Thyroid gland (tissue), 4 donors: Measurements from ENCODE around the gene PACSIN1. TPM values are rescaled to one million over a fixed set of nuclear protein-coding genes. Genes with fewer than 3 reads are reported as not detected.

Experiments used
- DNase-seq, 2 donors: peaks; one replicate each; pipeline ENCODE4 v3.0.0-alpha.2; 2019
- H3K27ac ChIP-seq, 3 donors: fragments of 200-600 bp; sonication (generic); 1 replicate in 2 of 3; 2 replicates in 1 of 3; pipeline ENCODE4 v1.5.1; 2016 to 2019; ENCODE audit warnings: mild to moderate bottlenecking in 1 of 3, moderate library complexity in 1 of 3
- H3K27me3 ChIP-seq: fragments of 200-600 bp; sonication (generic); one replicate; pipeline ENCODE4 v1.5.1; 2019
- H3K36me3 ChIP-seq, 2 donors: fragments of 200-600 bp; sonication (generic); one replicate each; pipeline ENCODE4 v1.5.1; 2016 to 2019
- H3K4me1 ChIP-seq, 2 donors: fragments of 200-600 bp; sonication (generic); one replicate each; pipeline ENCODE4 v1.5.1; 2017 to 2019
- H3K4me3 ChIP-seq, 3 donors: fragments of 200-600 bp; sonication (generic); replicated peaks in 1 of 3; 1 replicate in 2 of 3; 2 replicates in 1 of 3; pipeline ENCODE4 v1.5.1; 2016; ENCODE audit warnings: mild to moderate bottlenecking in 1 of 3
- H3K9me3 ChIP-seq: fragments of 200-600 bp; sonication (generic); one replicate; pipeline ENCODE4 v1.5.1; 2017
- CTCF ChIP-seq, 6 experiments: fragments of 200-600 bp in 3 of 6; fragments of 450-650 bp in 3 of 6; sonication (generic) in 3 of 6; IDR thresholded peaks; one replicate each; pipeline ENCODE4 v1.5.1; 2016 to 2019; ENCODE audit warnings: antibody characterized with exemption in 6 of 6, mild to moderate bottlenecking in 2 of 6, inconsistent platforms in 1 of 6, moderate library complexity in 1 of 6
- POLR2A ChIP-seq, 2 donors: fragments of 450-650 bp; IDR thresholded peaks; one replicate each; pipeline ENCODE4 v1.6.1; 2017; ENCODE audit warnings: antibody characterized with exemption in 2 of 2, mild to moderate bottlenecking in 2 of 2, moderate library complexity in 1 of 2
- WGBS, 2 donors: methylation state at CpG; one replicate each; pipeline ENCODE4 v1.1.5; 2017; 5-methylcytosine and 5-hydroxymethylcytosine counted together
- intact Hi-C: fragments of 100-400 bp; cut with DNase I; formaldehyde crosslinking; loops from one replicate; pipeline ENCODE4 v1.15.1; 2023
- total RNA-seq, 4 donors: library from RNA; depleted of rRNA; stranded (reverse); fragments of >200 nt; gene quantifications; one replicate each; pipeline ENCODE4 v1.2.3, GENCODE V29; 2016

The PACSIN1 gene
- total RNA-seq, 4 donors from 2014 or later, result 0.11 TPM; not detected in 3

- peaks cover 0 to 11% of the 10 kb centered on the region in 2 donors for H3K4me1 ChIP-seq
- H3K4me3 ChIP-seq, result no peak overlapping the region
- intact Hi-C loops, result no loop called here
- H3K9me3 ChIP-seq, result no peaks in the 10 kb centered on the region
- H3K27me3 ChIP-seq, result no peaks in the 10 kb centered on the region
- H3K27ac ChIP-seq, result no peak overlapping the region
- DNase-seq, result no peak
- 92 to 93% methylated on average over 8 to 11 of the region's 11 CpGs for WGBS, 2 donors
- no peak for TF ChIP-seq CTCF (IDR thresholded peaks at IDR 0.05)
- TF ChIP-seq POLR2A (IDR thresholded peaks at IDR 0.05), result no peak
- H3K36me3 ChIP-seq, result no peaks in the 10 kb centered on the region
These were observed 89.1 kb downstream of the PACSIN1 start for GRCh38 chr6:34555007-34555322.

GRCh38 chr6:34555328-34555727, 89.5 kb downstream of the PACSIN1 start:
- no peaks in the 10 kb centered on the region for H3K36me3 ChIP-seq
- intact Hi-C loops, result no loop called here
- H3K4me1 ChIP-seq, result peaks cover 0 to 11% of the 10 kb centered on the region in 2 donors
- 60 to 88% methylated on average over 3 to 8 of the region's 8 CpGs for WGBS, 2 donors
- no peak overlapping the region for H3K4me3 ChIP-seq
- no peak overlapping the region for H3K27ac ChIP-seq
- TF ChIP-seq POLR2A (IDR thresholded peaks at IDR 0.05), result no peak
- TF ChIP-seq CTCF (IDR thresholded peaks at IDR 0.05), result no peak
- DNase-seq, result no peak
- H3K9me3 ChIP-seq, result no peaks in the 10 kb centered on the region
- no peaks in the 10 kb centered on the region for H3K27me3 ChIP-seq

GRCh38 chr6:34556031-34556471, 90.2 kb downstream of the PACSIN1 start, which contains the start of gene SPDEF:
Gene SPDEF (minus strand): TSS chr6:34556329. CDS start chr6:34544455, 11,874 bp downstream.
- Histone ChIP-seq H3K9me3 (no peaks in the 10 kb centered on the region), H3K27ac (no peak within 1 kb of the TSS), H3K4me1 (peaks cover 0 to 11% of the 10 kb centered on the region in 2 donors), H3K36me3 (no peaks in the 10 kb centered on the region), H3K27me3 (no peaks in the 10 kb centered on the region), H3K4me3 (no peak within 1 kb of the TSS)
- TF ChIP-seq POLR2A (IDR thresholded peaks at IDR 0.05) (no peak), CTCF (IDR thresholded peaks at IDR 0.05) (no peak)
- intact Hi-C loops, result no loop called here
- no peak for DNase-seq
- WGBS, 2 donors, result 56 to 67% methylated on average over 5 of the region's 6 CpGs

GRCh38 chr6:34556493-34556892, 90.6 kb downstream of the PACSIN1 start:
- WGBS, 2 donors, result 79 to 91% methylated on average over 8 to 9 of the region's 9 CpGs
- H3K27me3 ChIP-seq, result no peaks in the 10 kb centered on the region
- no peak overlapping the region for H3K27ac ChIP-seq
- no peak overlapping the region for H3K4me3 ChIP-seq
- no peak for DNase-seq
- intact Hi-C loops, result no loop called here
- TF ChIP-seq POLR2A (IDR thresholded peaks at IDR 0.05), result no peak
- no peak for TF ChIP-seq CTCF (IDR thresholded peaks at IDR 0.05)
- no peaks in the 10 kb centered on the region for H3K36me3 ChIP-seq
- H3K9me3 ChIP-seq, result no peaks in the 10 kb centered on the region
- peaks cover 0 to 11% of the 10 kb centered on the region in 2 donors for H3K4me1 ChIP-seq

GRCh38 chr6:34557228-34557627, 91.4 kb downstream of the PACSIN1 start:
- Histone ChIP-seq H3K27me3 (no peaks in the 10 kb centered on the region), H3K4me3 (no peak overlapping the region), H3K27ac (no peak overlapping the region), H3K9me3 (no peaks in the 10 kb centered on the region), H3K36me3 (no peaks in the 10 kb centered on the region), H3K4me1 (peaks cover 0 to 11% of the 10 kb centered on the region in 2 donors)
- intact Hi-C loops, result no loop called here
- 80 to 86% methylated on average over 9 of the region's 9 CpGs for WGBS, 2 donors
- no peak for DNase-seq
- no peak for TF ChIP-seq CTCF (IDR thresholded peaks at IDR 0.05)
- no peak for TF ChIP-seq POLR2A (IDR thresholded peaks at IDR 0.05)
